Activated naive CD8-positive, alpha-beta T cell (primary cell): ENCODE data around the gene CAMTA1.
"Not testable (repeated sequence)": the region's sequence is repeated elsewhere in the genome, so short reads cannot be mapped to it uniquely, and the experiment has no call there.

ENCODE experiments used
- H3K27ac Mint-ChIP-seq: one replicate; pipeline ENCODE4 v1.8.0; 2021; ENCODE audit warnings: mixed read lengths
- H3K27me3 Mint-ChIP-seq: one replicate; pipeline ENCODE4 v1.8.0; 2021; ENCODE audit warnings: mixed read lengths
- H3K36me3 Mint-ChIP-seq: one replicate; pipeline ENCODE4 v1.8.0; 2021; ENCODE audit warnings: mixed read lengths
- H3K4me1 Mint-ChIP-seq: one replicate; pipeline ENCODE4 v1.8.0; 2021; ENCODE audit warnings: low read depth, mixed read lengths
- H3K4me3 Mint-ChIP-seq: one replicate; pipeline ENCODE4 v1.8.0; 2021; ENCODE audit warnings: mild to moderate bottlenecking, mixed read lengths
- H3K9me3 Mint-ChIP-seq: one replicate; pipeline ENCODE4 v1.8.0; 2021; ENCODE audit warnings: low read depth, mixed read lengths

The CAMTA1 gene

DNA sequence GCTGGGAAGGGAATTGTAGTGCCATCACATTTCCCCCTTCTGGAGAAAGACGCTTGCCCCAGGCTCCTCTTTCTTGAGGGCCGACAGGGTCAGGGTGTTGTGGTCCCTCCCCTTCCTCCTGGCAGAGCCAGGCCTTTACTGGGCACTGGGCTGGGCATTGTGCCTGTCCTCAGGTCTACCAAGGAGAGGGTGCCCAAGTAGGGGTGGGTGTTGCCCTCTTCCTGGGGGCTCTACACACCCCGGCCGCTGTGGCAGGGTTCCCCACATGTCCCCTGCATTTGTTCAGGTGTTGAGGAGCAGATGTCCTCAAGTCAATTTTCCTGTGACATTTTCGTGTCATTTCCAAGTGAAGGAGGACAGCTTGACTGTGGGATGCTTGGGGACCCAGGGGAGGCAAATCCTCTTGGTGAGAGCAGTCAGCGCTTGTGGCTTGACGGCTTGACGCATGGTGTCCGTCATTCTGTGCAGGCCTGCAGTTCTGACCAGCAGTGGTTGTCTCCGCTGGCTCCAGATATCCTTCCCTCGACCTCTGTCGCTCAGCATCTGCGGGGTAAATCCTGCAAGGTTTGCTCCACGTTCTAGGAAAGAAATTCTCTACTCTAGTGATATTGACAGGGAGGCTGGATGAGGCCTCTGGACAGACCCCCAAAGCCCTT, 804.0 kb downstream of the CAMTA1 start:
- H3K4me1 Mint-ChIP-seq = no peaks in the 10 kb centered on the region
- H3K27ac Mint-ChIP-seq = no peak overlapping the region
- H3K36me3 Mint-ChIP-seq = no peaks in the 10 kb centered on the region
- no peaks in the 10 kb centered on the region for H3K9me3 Mint-ChIP-seq
- no peak overlapping the region for H3K4me3 Mint-ChIP-seq
- H3K27me3 Mint-ChIP-seq = no peaks in the 10 kb centered on the region

DNA sequence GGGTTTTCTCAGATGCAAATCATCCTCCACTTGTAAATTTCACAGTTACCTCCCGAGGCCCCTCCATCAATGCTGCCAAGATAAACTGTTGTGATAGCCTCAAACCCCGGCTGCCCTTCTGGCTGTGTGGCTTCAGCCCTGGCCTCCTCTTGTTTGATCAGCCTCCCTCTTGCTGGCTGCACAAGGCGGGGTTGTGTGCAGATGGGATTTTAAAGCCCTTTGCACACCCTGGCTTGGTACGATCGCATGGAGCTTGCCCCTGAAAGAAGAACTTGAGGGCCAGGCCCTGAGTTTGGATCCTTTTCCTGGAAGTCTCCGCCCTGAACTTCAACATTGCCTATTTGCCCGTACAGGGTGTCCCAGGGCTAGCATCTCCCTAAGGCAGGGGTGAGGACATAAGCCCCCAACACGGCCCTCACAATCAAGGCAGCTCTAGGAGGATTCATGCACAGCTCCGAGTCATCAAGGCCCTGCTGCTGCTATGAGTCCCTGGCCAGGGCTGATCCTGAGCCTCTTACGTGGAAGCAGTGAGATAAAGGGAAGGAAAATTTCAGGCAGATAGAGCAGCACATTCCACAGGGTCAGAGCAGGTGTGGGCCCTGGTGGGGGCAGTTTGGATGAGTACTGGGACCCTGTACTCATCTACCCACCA, 804.6 kb downstream of the CAMTA1 start:
- H3K36me3 Mint-ChIP-seq = no peaks in the 10 kb centered on the region
- H3K27me3 Mint-ChIP-seq = no peaks in the 10 kb centered on the region
- H3K4me1 Mint-ChIP-seq = no peaks in the 10 kb centered on the region
- H3K27ac Mint-ChIP-seq = no peak overlapping the region
- H3K4me3 Mint-ChIP-seq = no peak overlapping the region
- no peaks in the 10 kb centered on the region for H3K9me3 Mint-ChIP-seq

DNA sequence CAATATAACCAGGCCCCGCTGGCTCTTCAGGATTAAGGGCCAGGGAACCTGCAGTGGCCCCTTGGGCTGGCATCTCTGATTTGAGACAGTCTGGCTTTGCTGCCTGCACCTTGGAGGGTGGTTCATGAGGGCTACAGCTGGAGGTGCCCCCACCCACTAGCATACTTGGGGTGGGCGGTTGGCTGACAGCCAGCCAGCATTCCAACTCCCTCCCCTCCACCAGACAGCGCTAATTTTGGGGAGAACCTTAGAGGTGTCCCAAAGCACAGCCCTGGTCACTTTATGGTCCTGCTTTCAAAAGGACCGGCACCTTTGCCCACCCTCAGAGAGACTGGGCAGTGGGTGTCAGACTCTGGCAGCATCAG, 805.2 kb downstream of the CAMTA1 start:
- H3K27ac Mint-ChIP-seq = no peak overlapping the region
- no peaks in the 10 kb centered on the region for H3K36me3 Mint-ChIP-seq
- no peaks in the 10 kb centered on the region for H3K4me1 Mint-ChIP-seq
- H3K9me3 Mint-ChIP-seq = no peaks in the 10 kb centered on the region
- no peak overlapping the region for H3K4me3 Mint-ChIP-seq
- no peaks in the 10 kb centered on the region for H3K27me3 Mint-ChIP-seq

DNA sequence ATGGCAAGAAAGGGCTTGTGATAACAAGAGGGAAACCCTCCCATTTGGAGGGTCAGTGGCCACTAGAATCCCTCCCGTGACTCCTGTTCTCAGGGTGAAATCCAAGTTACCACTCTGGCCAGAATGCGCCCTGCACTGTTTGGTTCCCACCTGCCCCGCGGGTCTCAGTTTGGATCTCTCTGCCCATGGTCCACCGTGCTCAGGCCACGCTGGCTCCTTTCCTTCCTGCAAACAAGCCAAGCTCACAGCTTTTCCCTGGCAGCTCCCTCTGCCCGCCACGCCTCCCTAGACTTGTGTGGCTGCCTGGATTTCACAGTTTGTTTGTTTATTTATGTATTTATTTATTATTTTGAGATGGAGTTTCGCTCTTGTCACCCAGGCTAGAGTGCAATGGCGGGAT, 806.3 kb downstream of the CAMTA1 start:
- no peak overlapping the region for H3K4me3 Mint-ChIP-seq
- H3K4me1 Mint-ChIP-seq = no peaks in the 10 kb centered on the region
- no peaks in the 10 kb centered on the region for H3K27me3 Mint-ChIP-seq
- no peaks in the 10 kb centered on the region for H3K9me3 Mint-ChIP-seq
- no peaks in the 10 kb centered on the region for H3K36me3 Mint-ChIP-seq
- no peak overlapping the region for H3K27ac Mint-ChIP-seq

DNA sequence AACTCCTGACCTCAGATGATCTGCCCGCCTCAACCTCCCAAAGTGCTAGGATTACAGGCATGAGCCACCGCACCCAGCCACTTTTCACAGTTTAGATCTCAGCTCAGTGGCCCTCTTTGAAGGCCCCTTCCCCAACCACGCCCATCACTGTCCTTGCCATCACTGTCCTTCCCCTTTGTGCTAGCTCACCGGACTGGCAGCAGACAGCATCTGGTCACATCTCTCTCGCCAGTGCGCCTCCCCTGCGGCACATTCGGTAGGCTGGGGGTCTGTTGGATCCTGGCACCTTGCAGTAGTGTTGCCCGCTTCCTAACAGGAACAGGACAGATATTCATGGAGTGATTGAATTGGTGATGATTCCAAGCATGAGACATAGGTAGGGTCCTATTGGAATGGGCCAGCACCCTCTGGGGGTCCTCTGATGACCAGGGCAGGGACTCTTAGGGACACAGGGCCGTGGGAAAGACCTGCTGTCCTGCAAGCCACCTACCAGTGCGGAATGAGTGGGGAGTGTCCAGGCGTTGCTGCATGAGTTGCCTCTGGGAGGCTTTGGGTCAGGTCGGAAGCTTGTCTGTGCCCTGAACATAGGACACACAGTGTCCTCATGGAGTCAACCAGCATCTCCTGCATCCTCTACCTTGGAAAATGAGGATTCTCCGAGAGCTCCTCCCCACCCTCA, 807.0 kb downstream of the CAMTA1 start:
- Mint-ChIP-seq H3K4me3 (no peak overlapping the region), H3K9me3 (no peaks in the 10 kb centered on the region), H3K27ac (no peak overlapping the region), H3K4me1 (no peaks in the 10 kb centered on the region), H3K27me3 (no peaks in the 10 kb centered on the region), H3K36me3 (no peaks in the 10 kb centered on the region)

DNA sequence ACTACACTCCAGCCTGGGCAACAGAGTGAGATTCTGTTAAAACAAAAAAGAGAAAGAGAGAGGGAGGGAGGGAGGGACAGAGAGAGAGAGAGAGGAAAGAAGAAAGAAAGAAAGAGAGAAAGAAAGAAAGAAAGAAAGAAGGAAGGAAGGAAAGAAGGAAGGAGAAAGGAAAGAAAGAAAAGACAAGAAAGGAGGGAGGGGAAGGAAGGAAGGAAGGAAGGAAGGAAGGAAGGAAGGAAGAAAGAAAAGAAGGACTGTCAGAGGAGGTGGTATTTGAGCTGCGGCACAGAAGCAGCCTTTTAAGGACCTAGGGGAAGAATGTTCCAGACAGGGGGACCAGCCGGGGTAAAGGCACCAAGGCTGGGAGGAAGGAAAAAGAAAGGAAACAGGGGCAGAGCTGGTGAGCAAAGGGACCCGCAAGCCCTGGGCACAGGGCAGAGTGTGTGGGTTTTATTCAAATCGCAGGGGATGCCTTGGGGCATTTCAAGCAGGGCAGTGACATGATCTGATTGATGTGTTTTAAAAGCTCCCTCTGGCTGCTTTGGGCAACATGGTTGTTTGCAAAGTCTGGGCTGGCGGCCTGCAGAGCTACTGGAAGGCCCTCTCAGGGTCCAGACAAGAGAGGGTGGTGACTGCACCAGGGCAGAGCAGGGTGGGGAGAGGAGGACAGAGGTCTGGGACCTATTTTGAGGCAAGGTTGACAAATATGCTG, 808.9 kb downstream of the CAMTA1 start:
- no peak overlapping the region for H3K27ac Mint-ChIP-seq
- no peaks in the 10 kb centered on the region for H3K4me1 Mint-ChIP-seq
- no peak overlapping the region for H3K4me3 Mint-ChIP-seq
- no peaks in the 10 kb centered on the region for H3K36me3 Mint-ChIP-seq
- H3K27me3 Mint-ChIP-seq = no peaks in the 10 kb centered on the region
- H3K9me3 Mint-ChIP-seq = no peaks in the 10 kb centered on the region

DNA sequence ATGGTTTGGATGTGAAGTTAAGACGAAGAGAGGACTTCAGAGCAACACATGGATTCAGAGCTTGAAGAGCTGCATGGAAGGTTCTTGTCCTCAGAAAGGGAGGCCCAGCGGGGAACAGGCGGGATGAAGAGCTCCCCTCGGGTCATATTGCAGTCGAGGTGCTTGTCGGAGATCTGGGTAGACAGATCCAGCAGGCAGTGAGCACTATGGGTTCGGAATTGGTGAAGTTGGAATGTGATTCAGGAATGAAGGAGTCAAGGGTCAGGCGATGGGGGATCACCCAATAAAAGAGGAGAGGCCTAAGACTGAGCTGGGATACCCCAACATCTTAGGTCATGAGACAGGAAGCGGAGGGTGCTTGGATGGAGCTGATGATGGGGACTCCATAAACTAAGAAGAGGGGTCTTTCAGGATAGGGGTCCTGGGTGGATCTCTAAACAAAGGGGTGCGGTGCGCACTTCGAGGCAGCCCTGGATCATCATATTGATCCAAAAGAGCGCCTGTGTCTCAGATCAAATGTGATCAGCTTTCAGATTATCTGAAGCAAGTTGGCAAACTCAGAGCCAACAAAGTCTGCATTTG, 809.6 kb downstream of the CAMTA1 start:
- Mint-ChIP-seq H3K4me3 (no peak overlapping the region), H3K27ac (no peak overlapping the region), H3K4me1 (no peaks in the 10 kb centered on the region), H3K36me3 (no peaks in the 10 kb centered on the region), H3K27me3 (no peaks in the 10 kb centered on the region), H3K9me3 (no peaks in the 10 kb centered on the region)

DNA sequence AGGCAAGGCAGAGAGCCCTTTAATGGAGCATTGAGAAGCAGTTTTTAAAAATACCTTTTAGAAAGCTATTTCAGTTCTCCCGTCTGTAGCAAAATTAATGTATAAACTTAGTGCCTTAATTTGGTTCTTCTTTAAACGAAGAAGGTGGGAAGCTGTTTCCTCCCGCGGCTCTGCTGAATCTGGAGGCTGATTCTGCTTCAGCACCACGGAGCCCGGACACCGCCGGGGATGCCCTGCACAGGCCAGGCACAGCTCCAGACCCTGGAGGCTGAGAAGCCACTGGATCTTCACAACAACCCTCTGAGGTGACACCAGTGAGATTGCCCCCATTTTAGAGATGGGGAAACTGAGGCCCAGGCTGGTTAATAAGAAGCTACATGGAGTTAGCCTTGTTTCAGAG, 810.1 kb downstream of the CAMTA1 start:
- Mint-ChIP-seq H3K36me3 (no peaks in the 10 kb centered on the region), H3K27ac (no peak overlapping the region), H3K4me3 (no peak overlapping the region), H3K4me1 (no peaks in the 10 kb centered on the region), H3K27me3 (peaks cover 3% of the 10 kb centered on the region), H3K9me3 (no peaks in the 10 kb centered on the region)

DNA sequence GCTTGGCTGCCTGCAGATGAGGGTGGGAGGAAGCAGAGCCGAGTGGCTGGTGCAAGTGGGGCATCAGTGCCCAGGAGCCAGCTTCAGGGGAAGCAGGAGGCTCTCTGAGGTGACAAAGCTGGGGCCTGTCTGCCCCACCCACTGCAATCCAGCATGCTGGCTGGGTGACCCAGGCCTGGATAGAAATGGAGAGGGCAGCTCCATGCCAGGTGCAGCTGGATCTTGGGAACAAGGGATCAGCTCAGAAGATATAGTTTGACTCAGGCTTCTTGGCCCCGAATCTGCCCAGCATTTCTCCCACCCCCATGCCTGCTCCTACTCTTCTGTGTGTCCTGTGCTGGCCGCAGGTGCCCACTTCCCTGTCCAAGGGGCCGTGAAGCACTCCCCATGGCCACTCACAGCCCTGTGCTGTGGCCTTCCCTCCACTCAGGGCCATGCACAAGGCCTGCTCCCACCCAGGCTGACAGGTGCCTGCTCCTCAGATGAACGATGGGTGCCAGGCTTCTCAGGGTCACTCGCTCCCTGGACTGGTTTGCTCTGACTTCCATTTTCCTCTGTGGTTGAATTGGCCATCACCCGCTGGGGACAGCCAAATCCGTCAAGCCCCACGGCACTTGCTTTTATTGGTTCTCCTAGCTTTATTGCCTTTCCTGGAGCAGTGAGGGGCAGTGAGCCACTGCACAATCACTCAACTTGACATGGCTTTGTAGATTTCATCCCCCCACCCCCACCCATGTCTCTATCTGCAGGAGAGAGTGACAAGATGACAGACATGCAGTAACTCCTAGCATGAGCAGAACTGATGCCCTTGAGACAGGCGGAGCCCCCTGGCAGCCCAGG, 811.1 kb downstream of the CAMTA1 start:
- Mint-ChIP-seq H3K27me3 (peaks cover 3% of the 10 kb centered on the region), H3K27ac (no peak overlapping the region), H3K36me3 (no peaks in the 10 kb centered on the region), H3K4me1 (no peaks in the 10 kb centered on the region), H3K4me3 (no peak overlapping the region), H3K9me3 (no peaks in the 10 kb centered on the region)

DNA sequence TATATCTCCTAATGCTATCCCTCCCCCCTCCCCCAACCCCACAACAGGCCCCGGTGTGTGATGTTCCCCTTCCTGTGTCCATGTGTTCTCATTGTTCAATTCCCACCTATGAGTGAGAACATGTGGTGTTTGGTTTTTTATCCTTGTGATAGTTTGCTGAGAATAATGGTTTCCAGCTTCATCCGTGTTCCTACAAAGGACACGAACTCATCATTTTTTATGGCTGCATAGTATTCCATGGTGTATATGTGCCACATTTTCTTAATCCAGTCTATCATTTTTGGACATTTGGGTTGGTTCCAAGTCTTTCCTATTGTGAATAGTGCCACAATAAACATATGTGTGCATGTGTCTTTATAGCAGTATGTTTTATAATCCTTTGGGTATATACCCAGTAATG, 812.8 kb downstream of the CAMTA1 start:
- not testable (repeated sequence) for H3K36me3 Mint-ChIP-seq

DNA sequence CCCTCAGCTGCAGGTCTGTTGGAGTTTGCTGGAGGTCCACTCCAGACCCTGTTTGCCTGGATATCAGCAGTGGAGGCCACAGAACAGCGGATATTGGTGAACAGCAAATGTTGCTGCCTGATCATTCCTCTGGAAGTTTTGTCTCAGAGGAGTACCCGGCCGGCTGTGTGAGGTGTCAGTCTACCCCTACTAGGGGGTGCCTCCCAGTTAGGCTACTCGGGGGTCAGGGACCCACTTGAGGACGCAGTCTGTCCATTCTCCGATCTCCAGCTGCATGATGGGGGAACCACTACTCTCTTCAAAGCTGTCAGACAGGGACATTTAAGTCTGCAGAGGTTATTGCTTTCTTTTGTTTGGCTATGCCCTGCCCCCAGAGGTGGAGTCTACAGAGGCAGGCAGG, 819.7 kb downstream of the CAMTA1 start:
- not testable (repeated sequence) for H3K27me3 Mint-ChIP-seq, H3K4me1 Mint-ChIP-seq, H3K27ac Mint-ChIP-seq, H3K36me3 Mint-ChIP-seq, H3K4me3 Mint-ChIP-seq, H3K9me3 Mint-ChIP-seq

More for the DNA sequence above, 812.8 kb downstream of the CAMTA1 start:
- not testable (repeated sequence) for H3K4me1 Mint-ChIP-seq, H3K27me3 Mint-ChIP-seq, H3K4me3 Mint-ChIP-seq, H3K27ac Mint-ChIP-seq, H3K9me3 Mint-ChIP-seq

DNA sequence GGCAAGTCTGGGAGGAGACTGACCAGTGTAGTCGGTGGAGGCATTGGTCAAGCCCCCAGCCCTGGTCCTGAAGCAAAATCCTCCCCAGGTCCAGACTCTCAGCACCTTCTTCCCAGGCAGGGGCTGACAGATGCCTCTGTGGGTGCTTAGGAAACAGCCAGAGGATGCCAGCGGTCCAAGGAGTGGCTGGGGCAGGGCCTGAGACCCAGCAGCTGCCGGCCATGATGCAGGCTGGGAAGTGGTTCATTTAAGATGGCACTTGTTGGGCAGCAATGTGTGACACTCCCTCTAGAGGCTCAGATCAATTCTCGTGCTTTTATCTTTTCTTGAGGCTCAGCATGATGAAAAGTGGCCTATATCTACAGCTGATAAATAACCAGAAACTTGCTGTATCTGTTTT, 820.8 kb downstream of the CAMTA1 start:
- H3K4me1 Mint-ChIP-seq = no peaks in the 10 kb centered on the region
- H3K27ac Mint-ChIP-seq = no peak overlapping the region
- peaks cover 3% of the 10 kb centered on the region for H3K27me3 Mint-ChIP-seq
- H3K9me3 Mint-ChIP-seq = no peaks in the 10 kb centered on the region
- no peaks in the 10 kb centered on the region for H3K36me3 Mint-ChIP-seq
- no peak overlapping the region for H3K4me3 Mint-ChIP-seq

DNA sequence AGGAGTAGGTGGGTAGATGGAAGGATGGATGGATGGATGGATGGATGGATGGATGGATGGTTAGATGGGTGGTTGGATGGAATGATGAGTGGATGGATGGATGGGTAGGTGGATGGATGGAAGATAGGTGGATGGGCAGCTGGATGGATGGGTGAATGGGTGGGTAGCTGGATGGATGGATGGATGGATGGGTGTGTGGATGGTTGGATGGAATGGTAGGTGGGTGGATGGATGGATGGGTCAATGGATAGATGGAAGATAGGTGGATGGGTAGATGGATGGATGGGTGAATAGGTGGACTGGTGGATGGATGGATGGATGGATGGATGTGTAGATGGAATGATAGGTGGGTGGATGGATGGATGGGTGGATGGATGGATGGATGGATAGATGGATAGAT, 821.8 kb downstream of the CAMTA1 start:
- Mint-ChIP-seq H3K27me3 (peaks cover 3% of the 10 kb centered on the region), H3K4me3 (no peak overlapping the region), H3K27ac (no peak overlapping the region), H3K9me3 (no peaks in the 10 kb centered on the region), H3K36me3 (no peaks in the 10 kb centered on the region), H3K4me1 (no peaks in the 10 kb centered on the region)

DNA sequence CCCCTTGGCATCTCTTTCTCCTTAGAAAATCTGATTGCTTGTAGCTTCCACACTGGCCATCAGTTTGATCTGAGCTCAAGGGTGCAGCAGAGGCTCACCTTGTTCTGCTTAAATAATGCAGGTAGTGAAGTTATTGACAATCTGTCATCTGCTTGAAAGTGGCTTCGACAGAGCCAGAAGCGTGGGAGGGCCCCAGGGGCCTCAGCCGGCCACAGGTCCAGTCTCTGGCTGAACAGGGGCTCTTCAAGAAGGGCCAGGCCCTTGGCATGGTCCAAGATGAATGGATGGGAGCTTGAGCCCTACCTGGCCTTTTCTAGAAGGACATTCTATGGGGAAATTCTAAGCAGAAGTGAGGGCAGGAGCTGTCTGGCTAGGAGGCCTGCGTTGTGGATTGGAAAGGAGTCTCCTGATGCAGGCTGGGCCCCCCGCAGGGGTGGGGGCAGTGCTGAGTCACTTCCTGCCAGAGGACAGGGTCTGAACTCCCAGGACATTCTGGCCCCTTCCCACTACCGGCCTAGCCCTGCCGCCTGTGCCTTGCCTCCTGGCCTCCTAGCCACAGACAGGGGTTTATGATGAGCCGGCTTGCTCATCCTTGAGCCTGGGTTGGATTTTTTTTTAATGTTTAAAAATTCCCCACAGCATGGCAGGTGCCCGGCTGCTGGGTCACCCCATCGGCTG, 823.5 kb downstream of the CAMTA1 start:
- H3K27ac Mint-ChIP-seq = no peak overlapping the region
- H3K27me3 Mint-ChIP-seq = peaks cover 6% of the 10 kb centered on the region
- H3K4me1 Mint-ChIP-seq = no peaks in the 10 kb centered on the region
- no peaks in the 10 kb centered on the region for H3K36me3 Mint-ChIP-seq
- H3K9me3 Mint-ChIP-seq = no peaks in the 10 kb centered on the region
- no peak overlapping the region for H3K4me3 Mint-ChIP-seq
